ENCODE data around the gene RAD51B.

DNA sequence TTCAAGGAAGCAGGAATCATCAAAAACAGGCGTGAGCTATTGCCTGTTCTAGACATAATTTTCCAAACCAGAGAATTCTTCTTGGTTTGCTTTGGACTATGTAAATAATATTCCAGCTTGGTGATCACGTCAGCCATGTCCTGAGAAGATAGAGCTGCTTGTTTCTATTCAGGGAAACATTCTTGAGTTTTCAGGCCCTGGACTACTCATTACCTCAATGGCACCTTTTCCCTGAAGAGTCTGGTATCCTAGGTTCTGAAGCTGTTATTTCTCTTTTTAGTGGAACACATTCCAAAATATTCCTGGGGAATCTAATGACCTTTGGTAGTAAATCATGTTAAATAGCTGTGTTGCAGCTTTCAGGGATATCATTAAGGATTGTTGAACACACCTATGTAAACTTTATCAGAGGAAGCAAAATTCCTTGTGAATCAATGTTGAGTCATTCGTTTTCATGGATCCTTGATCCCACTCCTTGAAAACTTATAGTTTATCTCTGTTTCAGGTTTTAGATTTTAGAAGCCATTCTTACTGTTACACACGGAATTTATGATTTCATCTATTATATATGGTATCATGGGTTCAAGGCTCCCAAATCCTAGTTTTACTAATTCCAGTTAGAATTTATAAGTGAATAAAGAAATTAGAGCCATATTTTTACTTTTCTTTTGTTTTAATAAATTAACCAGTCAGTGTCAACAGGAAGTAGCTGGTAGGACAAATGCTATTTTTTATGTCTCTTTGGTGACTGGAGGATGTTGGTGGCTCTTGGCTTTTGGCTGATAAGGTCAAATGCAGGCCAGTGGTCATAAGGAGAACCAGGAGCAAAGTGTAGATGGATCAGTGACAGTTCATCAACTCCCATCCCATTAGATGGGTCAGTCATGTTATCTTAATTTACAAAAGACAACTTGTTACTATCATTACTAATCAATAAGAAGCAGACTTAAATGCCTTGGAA, 593.2 kb downstream of the RAD51B start:
- TF ChIP-seq, protein P1, sequence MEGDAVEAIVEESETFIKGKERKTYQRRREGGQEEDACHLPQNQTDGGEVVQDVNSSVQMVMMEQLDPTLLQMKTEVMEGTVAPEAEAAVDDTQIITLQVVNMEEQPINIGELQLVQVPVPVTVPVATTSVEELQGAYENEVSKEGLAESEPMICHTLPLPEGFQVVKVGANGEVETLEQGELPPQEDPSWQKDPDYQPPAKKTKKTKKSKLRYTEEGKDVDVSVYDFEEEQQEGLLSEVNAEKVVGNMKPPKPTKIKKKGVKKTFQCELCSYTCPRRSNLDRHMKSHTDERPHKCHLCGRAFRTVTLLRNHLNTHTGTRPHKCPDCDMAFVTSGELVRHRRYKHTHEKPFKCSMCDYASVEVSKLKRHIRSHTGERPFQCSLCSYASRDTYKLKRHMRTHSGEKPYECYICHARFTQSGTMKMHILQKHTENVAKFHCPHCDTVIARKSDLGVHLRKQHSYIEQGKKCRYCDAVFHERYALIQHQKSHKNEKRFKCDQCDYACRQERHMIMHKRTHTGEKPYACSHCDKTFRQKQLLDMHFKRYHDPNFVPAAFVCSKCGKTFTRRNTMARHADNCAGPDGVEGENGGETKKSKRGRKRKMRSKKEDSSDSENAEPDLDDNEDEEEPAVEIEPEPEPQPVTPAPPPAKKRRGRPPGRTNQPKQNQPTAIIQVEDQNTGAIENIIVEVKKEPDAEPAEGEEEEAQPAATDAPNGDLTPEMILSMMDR (IDR thresholded peaks at IDR 0.05), result no peak
- no peak for TF ChIP-seq POLR2A (IDR thresholded peaks at IDR 0.05)

All from thyroid gland (tissue), 4 donors.